ENCODE measurements around the gene NLK.

NLK gene

DNA sequence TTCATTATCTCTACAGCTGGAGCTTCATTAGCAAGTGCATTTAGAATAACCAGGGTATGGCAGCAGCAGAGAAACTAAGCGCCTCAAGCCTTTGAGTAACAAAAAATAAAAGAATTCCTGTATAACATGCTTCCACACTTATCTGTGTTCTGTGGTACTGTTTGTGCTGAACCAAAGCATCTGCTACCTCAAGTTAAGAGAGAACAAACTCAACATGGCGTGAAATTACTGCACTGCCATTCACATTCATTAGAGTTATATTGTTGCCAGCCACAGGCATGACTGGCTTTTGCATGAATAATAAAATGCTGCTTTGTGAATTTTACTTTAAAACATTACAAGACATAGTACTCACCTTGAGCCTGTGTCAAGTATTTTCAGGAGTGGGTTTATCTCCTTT is 76.6 kb downstream of the NLK start:
- TF ChIP-seq, protein P1, sequence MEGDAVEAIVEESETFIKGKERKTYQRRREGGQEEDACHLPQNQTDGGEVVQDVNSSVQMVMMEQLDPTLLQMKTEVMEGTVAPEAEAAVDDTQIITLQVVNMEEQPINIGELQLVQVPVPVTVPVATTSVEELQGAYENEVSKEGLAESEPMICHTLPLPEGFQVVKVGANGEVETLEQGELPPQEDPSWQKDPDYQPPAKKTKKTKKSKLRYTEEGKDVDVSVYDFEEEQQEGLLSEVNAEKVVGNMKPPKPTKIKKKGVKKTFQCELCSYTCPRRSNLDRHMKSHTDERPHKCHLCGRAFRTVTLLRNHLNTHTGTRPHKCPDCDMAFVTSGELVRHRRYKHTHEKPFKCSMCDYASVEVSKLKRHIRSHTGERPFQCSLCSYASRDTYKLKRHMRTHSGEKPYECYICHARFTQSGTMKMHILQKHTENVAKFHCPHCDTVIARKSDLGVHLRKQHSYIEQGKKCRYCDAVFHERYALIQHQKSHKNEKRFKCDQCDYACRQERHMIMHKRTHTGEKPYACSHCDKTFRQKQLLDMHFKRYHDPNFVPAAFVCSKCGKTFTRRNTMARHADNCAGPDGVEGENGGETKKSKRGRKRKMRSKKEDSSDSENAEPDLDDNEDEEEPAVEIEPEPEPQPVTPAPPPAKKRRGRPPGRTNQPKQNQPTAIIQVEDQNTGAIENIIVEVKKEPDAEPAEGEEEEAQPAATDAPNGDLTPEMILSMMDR (IDR thresholded peaks at IDR 0.05; ENCODE audit: insufficient read depth, low read length, missing control alignments) = no peak
- DNase-seq (ENCODE audit: low read depth, low spot score) = no peak
- H3K4me3 ChIP-seq (ENCODE audit: low read depth, low read length) = no peak overlapping the region
- CTCF ChIA-PET = no interaction called here
- POLR2A ChIA-PET = no interaction called here

DNA sequence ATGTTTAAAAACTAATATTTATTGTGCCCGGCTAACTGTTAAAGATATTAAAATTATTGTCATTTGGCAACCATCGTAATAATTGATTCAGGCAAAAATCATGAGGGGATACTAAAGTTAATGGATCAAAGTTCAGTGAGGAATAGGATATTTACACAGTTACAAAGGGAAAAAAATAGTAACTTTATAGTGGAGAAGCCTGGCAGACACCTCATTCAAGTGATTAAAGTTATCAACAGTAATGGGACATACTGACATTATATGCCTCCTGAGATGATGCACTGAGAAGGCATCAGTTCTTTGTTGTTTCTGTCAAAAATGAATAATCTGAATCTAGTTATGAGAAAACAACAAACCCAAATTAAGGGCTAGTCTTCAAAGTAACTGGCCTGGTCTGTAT is 77.1 kb downstream of the NLK start:
- TF ChIP-seq, protein P1 (IDR thresholded peaks at IDR 0.05; ENCODE audit: insufficient read depth, low read length, missing control alignments) = no peak
- DNase-seq (ENCODE audit: low read depth, low spot score) = no peak
- POLR2A ChIA-PET = no interaction called here
- no peak overlapping the region for H3K4me3 ChIP-seq (ENCODE audit: low read depth, low read length)
- CTCF ChIA-PET = no interaction called here

DNA sequence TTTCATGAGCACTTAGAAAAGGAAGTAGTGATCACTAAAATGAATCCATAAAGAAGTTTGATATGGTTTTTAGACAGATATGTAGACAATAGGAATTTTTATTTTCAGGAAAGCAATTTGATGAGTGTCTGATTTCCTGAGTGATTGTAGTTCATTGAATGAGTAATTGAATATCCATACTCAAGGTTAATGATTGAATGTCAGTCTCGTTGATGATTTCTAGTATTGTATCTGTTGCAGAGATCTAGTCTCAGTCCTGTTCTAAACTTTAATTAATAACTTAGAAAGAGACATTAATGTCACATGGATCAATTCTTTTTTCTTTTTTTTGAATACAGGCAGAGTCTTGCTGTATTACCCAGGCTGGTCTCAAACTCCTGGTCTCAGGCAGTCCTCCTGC is 78.3 kb downstream of the NLK start:
- POLR2A ChIA-PET = no interaction called here
- CTCF ChIA-PET = no interaction called here
- no peak for DNase-seq (ENCODE audit: low read depth, low spot score)
- TF ChIP-seq, protein P1 (IDR thresholded peaks at IDR 0.05; ENCODE audit: insufficient read depth, low read length, missing control alignments) = no peak
- no peak overlapping the region for H3K4me3 ChIP-seq (ENCODE audit: low read depth, low read length)

DNA sequence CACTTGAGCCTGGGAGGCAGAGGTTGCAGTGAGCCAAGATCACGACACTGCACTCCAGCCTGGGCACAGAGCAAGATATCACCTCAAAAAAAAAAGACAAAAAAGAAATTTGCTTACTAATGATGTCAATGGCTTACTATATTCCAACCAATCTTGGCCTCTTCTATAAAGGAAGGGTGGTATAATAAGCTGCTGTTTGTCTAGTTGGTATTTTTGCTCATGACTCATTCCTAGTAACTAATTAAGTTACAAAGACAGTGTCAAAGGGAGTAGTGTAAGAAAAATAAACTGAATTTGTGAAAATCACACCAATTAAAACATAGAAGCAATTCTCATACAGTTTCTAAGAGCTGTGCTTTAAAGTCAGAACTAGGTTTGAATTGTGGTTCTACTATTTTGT is 82.5 kb downstream of the NLK start:
- H3K4me3 ChIP-seq (ENCODE audit: low read depth, low read length) = no peak overlapping the region
- ChIA-PET CTCF (interaction anchor here (1.2 kb wide), 2 partner anchors 10 to 108 kb away, joined by 3 read pairs; no protein-coding TSS in a partner anchor), POLR2A (no interaction called here)
- TF ChIP-seq, protein P1 (IDR thresholded peaks at IDR 0.05; ENCODE audit: insufficient read depth, low read length, missing control alignments) = no peak
- no peak for DNase-seq (ENCODE audit: low read depth, low spot score)

DNA sequence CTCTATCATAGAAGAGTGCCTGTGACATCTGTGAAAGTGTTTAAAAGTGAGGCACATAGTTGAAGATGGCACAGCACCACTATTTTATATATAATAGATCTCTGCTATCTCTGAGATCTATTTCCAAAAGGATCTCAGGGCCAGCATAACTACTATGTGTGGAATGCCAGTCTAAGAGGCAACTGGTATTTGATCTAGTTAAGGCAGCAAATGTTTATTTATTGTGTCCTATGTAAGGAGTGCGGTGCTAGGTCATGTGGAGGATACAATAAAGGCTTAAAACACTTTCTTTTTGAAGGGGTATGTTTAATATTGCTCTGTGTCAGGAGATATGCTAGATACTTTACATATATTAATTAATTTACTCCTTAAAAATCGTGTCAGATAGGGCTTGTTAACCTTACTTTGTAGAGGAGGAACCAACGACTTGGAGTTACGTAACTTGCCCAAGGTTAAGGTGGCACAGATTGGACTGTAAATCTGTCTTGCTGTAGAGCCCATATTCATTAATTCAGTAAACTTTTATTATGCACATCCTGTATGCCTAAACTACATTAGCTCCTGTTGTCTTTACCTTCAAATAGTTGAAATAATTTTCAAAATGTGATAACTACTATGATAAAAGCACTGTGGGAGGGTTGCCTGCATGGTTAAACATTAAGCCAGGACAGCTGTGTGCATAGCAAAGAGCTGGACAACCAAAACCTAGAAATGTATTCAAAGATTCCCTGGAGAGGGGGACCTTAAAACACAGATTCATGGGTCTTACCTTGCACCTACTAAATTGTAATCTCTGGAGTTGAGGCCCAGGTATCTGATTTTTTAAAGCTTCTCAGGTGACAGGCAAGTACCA is 83.3 kb downstream of the NLK start:
- no peak for DNase-seq (ENCODE audit: low read depth, low spot score)
- no peak overlapping the region for H3K4me3 ChIP-seq (ENCODE audit: low read depth, low read length)
- ChIA-PET POLR2A (no interaction called here), CTCF (interaction anchor here (1.2 kb wide), 2 partner anchors 10 to 107 kb away, joined by 3 read pairs; no protein-coding TSS in a partner anchor)
- TF ChIP-seq, protein P1 (IDR thresholded peaks at IDR 0.05; ENCODE audit: insufficient read depth, low read length, missing control alignments) = no peak

DNA sequence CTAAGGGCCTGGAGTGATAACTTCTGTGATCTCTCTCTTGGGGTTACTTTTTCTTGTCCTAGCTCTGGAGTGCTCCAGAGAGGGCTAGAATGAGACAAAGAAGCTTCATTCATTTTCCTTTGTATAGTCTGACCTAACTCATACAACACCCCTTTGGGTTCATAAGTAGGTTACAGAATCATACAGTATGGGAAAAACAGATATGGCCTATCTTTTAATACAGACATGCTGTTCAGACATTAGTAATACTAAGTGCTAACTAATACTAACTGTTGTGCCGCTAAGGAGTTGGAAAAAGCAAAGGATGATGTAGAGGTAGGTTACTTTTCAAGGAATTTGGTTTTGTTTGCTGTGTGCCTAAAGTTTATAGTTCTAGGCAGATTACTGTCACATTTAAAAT is 84.7 kb downstream of the NLK start:
- POLR2A ChIA-PET = no interaction called here
- CTCF ChIA-PET = no interaction called here
- DNase-seq (ENCODE audit: low read depth, low spot score) = no peak
- H3K4me3 ChIP-seq (ENCODE audit: low read depth, low read length) = no peak overlapping the region
- TF ChIP-seq, protein P1 (IDR thresholded peaks at IDR 0.05; ENCODE audit: insufficient read depth, low read length, missing control alignments) = no peak
